H54 (cell line): Measurements from ENCODE around the gene GPRIN3.
A peak's percentile ranks its signal among the peaks of the same experiment; 100 is the strongest.

ENCODE experiments used
- DNase-seq: peaks from one replicate; pipeline ENCODE4 v3.0.0; 2011; ENCODE audit warnings: low spot score, mixed read lengths; ENCODE audit not compliant: insufficient read length
- FAIRE-seq: peaks from 3 replicates; lab custom pipeline; 2011; peaks lifted over from hg19 to GRCh38; lab: Jason Lieb, UNC
- POLR2A ChIP-seq: IDR thresholded peaks from 2 replicates; pipeline ENCODE4 v1.6.1; 2011; ENCODE audit warnings: low read depth, mild to moderate bottlenecking, low read length

Gene GPRIN3

DNA sequence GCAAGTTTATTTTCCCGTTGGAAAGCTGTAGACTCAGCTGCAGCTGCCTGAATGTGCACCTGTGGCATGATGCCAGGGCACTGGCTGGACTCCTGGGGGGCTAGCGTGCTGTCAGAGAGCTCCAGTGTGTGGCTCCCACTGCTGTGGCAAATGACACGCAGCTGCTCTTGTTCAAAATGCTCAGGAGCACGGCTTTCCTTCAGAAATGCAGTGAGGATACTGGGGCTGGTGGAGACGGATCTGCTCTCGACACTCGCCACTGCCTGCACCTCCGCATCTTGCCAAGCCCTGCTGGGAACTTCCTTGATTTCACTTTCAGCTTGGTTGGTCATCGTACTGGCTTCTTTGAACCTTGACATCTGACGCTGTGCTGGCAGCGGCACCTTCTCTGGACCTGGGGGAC is 58.7 kb downstream of the GPRIN3 start:
- TF ChIP-seq POLR2A = no peak
- no peak for FAIRE-seq
- no peak for DNase-seq

DNA sequence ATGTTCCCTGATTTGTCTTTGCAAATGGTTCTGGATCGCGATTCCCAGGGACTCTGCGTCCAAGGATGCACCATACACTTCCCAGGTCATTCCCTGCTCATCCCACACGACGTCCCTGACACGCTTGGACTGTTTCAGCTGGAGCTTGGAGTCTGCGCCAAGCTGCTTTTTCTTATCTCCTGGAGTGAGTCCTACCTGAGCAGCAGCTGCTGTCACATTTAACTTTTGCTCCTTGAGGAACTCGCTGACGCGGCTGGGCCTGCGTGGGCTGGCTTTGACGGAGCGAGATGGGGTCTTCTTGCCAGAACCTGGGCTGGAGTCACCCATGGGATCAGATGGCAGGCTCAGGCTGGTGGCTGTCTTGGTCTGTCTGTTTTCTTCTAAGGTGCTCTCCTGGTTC is 59.6 kb downstream of the GPRIN3 start:
- no peak for DNase-seq
- FAIRE-seq = no peak
- no peak for TF ChIP-seq POLR2A

DNA sequence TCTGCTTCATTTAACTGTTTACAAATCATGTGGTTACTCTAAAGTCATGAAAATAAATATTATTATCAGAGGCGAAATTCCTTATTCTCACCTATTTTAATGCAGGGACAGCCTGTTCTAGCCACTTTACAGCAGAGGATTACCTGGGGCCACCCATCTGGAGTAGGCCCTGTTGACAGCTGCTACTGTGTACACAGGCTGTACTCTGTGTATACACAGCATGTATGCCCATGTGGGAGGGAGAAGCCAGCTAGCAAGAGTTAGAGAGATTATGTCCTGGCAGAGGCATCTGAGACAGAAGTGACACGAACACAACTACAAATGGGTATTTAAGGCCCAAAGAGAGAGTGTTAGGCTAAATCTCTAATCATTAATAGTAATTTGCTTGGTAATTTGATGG is 62.1 kb downstream of the GPRIN3 start:
- no peak for FAIRE-seq
- TF ChIP-seq POLR2A = no peak
- no peak for DNase-seq

DNA sequence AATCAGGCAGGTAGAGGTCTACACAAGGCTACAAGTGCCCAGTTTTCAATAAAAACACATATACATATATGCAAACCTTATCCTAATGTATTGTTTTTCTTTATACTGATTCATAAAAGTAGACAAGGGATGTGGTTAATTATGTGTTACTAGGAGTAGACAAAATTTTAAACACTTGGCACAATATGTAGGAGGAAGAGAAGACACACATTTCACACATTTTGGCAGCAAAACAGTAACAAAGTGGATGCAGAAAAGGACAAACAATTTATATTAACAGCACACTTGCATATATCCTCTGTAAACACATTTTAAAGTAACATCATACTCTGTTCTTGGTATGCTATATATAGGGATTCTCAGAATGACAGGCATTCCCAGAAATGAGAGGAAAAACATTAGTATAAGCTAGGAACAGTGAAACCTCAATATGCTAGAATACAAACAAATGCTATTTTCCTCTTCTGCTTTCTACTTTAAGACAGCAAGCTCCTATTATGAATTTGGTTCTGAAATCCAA is 63.8 kb downstream of the GPRIN3 start:
- DNase-seq = no peak
- FAIRE-seq = no peak
- no peak for TF ChIP-seq POLR2A

DNA sequence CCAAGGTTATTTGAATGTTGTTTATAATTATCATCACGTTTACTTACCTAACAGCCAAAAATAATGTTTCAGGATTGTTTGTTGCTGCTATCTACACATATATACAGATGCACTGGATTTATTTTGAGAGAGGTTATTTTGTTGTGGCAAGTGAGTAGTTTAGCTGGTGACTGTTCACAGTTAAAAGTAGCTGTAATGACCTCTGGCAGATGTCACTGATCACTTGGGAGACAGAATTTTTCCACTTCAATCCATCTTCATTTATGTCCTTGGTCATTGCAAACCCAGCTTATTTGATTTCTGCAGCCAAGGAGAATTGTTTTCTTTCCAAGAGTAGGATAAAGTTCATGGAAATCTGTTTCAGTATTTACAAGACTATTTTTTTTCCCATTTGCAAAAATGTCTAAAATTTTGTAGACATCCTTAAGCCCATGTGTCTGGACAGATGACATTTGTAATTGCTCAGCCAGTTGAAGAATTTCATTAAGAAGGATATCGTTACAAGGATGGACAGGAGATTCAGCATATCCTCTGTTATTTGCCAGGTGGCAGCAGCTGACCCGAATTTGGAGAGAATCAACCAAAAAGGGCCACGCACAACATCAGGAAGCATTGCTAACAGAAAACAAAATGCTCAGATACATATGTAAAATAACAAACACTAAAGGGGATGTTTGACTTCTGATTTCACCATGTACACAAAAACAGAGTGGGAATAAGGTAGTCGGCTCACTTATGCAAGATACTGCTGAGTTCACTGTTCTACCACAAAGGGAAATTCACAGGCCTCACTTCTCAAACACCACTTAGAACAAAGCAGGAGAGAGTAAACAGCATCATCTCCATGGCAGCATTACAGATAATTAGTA is 64.5 kb downstream of the GPRIN3 start:
- DNase-seq (no peak), FAIRE-seq (no peak)
- TF ChIP-seq POLR2A = no peak

DNA sequence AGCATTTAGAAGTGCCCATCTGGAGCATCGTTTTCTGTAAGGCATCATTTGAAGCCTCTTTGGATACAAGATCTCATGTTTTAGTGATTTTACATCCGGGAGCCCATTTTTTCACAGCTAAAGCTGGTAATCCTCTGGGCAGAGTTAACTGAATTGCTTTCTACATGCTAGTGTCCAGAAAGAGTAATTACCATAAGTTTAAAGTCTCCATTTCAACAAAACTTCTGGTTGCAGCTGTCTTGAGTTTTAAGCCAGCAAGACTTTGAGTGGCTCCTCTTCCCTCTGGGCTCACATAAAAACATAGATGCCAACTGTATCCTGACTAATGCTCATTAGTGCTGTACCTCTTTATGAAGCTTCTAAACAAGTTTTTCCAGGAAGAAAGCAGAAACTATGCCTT is 65.4 kb downstream of the GPRIN3 start:
- DNase-seq (no peak), FAIRE-seq (no peak)
- TF ChIP-seq POLR2A = no peak

DNA sequence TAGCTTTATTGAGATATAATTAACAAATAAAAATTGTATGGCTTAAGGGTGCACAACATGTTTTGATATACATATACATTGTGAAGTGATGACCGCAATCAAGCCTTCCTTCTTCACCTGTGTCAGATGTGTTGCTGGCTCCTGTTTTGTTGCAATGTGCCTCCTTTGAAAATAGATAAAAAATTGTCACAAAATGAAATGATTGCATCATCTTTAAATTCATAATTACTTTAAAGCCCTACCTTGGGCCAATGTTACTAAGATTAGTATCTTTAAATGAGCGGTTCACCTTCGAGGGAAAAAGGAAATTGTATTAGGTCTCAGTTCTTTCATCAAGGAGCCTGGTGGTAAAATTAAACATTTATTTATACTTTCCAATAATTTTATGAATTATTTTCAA is 77.3 kb downstream of the GPRIN3 start:
- no peak for TF ChIP-seq POLR2A
- FAIRE-seq = no peak
- DNase-seq = no peak

DNA sequence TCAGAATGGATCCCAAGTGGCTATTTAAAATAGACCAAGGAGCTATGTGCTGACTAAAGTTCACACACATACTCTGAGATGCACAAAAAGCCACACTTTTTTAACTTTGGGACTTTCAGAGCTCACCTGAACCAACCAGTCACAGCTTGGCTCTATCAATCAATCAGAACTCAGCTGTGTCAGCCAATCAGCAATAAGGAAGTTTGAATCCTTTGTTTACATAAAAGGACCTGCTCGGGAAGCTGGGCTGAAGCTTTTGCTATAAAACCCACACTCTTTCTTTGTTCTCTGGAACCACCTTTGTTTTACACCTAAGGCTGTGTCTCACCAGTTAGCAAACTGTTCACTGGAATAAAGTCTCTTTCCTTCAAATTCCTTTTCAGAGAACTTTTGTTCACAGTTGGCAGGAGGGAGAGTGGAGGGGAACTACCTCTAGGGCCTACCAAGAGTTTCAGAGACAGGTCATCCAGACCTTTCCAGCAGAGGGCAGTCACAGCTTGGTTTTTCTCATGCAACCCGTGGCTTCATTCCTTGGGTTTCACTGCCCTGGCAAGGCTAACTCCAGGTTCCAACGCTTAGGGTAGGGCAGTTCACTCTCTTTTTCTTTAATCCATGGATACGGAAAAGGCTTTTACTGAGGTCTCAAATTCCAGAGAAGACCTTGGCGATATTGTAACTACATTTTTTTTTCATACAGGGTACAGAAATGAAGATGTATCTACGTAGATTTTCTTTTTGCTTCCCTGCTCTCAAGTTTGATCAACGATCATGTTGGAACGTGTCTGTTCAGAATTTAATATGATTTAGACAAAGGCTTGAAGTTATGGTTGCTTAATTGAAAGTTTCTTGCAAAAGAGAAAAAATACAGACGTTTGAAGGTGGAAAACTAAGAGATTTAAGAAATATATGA is 80.7 kb downstream of the GPRIN3 start:
- DNase-seq = peak; percentile 22
- TF ChIP-seq POLR2A = no peak
- peak; percentile 86 for FAIRE-seq

DNA sequence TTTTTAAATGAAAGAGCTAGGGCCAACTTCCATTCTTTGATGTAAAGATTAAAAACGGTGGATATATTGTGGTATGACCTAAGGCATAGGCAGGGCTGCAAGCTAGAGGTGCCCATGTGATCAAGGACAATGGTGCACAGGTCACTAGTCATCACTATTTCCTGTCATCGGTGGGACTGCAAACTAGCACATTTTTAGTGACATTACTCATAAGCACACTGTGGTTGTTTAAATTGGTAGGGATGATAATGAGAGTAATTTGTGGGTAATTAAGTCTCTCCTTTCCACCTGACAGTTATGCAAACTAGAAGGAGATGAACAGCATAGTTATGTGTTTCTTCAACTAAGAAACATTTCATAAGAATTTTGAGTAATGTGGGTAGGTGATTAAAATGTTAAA is 85.4 kb downstream of the GPRIN3 start:
- DNase-seq (no peak), FAIRE-seq (no peak)
- TF ChIP-seq POLR2A = no peak

DNA sequence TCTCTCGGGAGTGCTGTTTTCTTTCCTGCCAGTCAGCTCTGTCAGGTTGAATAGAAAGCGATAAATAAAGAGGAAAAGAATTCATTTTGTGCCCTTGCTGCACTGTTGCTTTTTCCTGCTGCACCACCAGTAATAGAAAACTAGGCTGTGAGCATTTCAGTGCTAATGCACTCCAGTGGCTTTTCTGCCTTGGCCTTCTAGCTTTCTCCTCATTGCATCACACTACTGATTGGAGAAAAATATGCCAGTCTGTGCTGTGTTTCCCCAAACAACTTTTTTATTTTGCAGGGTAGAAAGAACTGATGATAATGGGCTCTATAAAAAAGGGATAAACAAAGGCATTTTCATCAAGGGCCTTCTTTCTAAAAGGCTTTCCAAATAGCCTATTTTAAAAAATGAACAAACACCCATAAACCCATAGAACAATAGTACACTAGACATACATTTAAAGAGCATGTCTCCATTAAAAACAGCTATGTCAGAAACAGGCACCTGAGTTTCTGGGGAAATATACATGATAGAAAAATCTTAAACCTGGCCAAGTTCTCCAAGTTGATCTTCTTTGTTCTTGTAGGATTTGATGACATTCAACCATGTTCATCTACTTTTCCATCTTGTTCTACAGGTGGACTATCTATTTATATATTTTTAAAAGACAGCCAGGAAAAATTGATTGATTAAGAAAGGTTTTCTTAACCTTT is 86.3 kb downstream of the GPRIN3 start:
- DNase-seq (no peak), FAIRE-seq (no peak)
- TF ChIP-seq POLR2A = no peak

DNA sequence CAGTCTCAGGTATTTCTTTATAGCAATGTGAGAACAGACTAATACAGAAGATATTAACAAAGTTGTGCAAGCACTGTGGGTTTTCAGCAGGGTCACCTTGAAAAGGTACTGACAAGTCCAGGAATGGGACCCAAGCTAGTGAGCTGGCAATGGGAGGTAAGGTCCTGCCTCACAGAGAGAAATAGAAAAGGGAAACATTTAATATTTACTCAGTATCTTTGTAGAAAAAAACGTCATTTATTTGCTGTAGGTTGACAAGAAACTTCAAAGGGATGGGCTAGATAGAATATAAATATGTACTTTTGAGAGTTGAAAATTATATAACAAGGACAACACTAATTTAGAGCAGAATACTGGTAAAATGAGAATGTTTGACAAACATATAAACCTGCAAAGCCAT is 89.0 kb downstream of the GPRIN3 start:
- DNase-seq = no peak
- no peak for FAIRE-seq
- no peak for TF ChIP-seq POLR2A

DNA sequence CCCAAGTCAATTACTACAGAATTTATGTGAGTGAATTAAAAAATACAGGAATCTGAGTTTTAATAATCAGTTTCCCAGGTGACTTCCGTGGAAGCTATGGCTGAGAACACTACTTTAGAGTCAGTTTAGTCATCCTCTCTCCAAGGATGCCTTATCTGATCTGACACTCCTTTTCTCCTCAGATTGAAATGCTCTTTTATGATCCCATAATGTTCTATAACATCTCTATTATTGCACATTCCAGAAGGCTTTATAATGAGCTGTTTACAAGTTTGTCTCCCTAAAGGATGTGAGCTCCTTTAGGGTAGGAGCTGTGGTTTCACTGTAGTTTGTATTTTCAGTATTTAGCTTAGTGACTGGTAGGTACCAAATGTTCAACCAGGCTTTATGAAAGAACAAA is 90.0 kb downstream of the GPRIN3 start:
- DNase-seq (no peak), FAIRE-seq (no peak)

DNA sequence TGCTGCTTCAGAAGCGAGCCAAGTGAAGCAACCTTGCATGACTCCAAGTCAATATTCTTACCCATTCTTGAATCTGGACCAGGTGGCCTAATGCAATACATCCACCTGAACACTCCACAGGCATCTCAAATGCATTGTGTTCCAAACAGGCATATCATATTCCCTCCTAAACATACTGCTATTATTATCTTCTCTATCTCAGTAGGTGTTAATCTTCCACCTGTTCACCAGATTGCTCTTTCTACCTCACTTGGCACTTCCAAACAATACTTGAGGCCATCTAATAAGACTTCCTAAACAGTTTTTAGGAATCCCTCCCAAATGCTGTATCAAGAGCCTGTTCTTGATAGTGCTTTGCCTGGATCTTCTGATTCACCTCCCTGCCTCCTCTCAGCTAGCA is 90.7 kb downstream of the GPRIN3 start:
- TF ChIP-seq POLR2A = no peak
- DNase-seq = no peak
- no peak for FAIRE-seq

More for the DNA sequence above, 90.0 kb downstream of the GPRIN3 start:
- TF ChIP-seq POLR2A = no peak

DNA sequence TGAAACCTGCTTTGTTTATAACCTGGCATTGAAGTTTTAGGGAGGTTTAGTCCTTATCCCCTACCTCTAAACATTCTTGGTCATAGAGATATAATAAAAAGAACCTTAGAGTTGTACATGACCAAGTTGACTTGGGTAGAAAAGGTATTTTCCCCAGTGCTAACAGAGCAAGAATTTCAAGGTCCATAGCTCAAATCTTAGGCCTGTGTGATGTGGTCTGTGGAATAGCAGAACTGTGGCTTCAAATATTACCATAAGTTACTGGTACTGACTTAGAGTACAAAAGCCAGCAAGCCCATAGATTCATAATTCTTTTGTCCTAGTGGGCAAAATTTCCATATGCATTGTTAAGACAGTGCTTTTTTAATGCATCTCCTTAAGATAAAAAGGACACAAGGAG is 91.2 kb downstream of the GPRIN3 start:
- FAIRE-seq = no peak
- TF ChIP-seq POLR2A = no peak
- DNase-seq = no peak
